Peyer's patch (tissue), 4 donors: Measurements from ENCODE around the gene RAN.
"Not testable (repeated sequence)": the region's sequence is repeated elsewhere in the genome, so short reads cannot be mapped to it uniquely, and the experiment has no call there.

Source experiments
- CTCF ChIP-seq, 6 experiments: fragments of 450-650 bp in 4 of 6; fragments of 200-600 bp in 2 of 6; sonication (generic) in 1 of 6; IDR thresholded peaks; one replicate each; pipeline ENCODE4 v1.5.1; 2017 to 2019; ENCODE audit warnings: antibody characterized with exemption in 6 of 6, mild to moderate bottlenecking in 3 of 6, moderate library complexity in 1 of 6
- POLR2A ChIP-seq, 2 donors: fragments of 450-650 bp; IDR thresholded peaks; one replicate each; pipeline ENCODE4 v1.5.1; 2017; ENCODE audit warnings: antibody characterized with exemption in 2 of 2, mild to moderate bottlenecking in 2 of 2, moderate library complexity in 2 of 2

GRCh38 chr12:130875708-130876107 is 3.8 kb downstream of the RAN start:
- not testable (repeated sequence) for TF ChIP-seq CTCF, POLR2A (IDR thresholded peaks at IDR 0.05)
